ENCODE measurements around the gene TBX21. TPM values are rescaled to one million over a fixed set of nuclear protein-coding genes. Genes with fewer than 3 reads are reported as not detected.

TBX21 gene
- total RNA-seq, 1 experiment from 2014 or later, result 0.20 TPM

GRCh38 chr17:47774987-47775580, 42.0 kb downstream of the TBX21 start:
- POLR2A ChIA-PET, result no interaction called here
- Histone ChIP-seq H4K20me1 (ENCODE audit: insufficient read depth) (no peaks in the 10 kb centered on the region), H3K27ac (ENCODE audit: low read depth, low read length) (no peak overlapping the region), H2AFZ (ENCODE audit: low read depth, low read length, poor library complexity, severe bottlenecking) (no peak overlapping the region), H3K4me2 (ENCODE audit: low read length) (no peak overlapping the region), H3K9me2 (ENCODE audit: insufficient read depth) (no peaks in the 10 kb centered on the region), H3K79me2 (ENCODE audit: insufficient read depth, low read length) (no peaks in the 10 kb centered on the region), H3K4me3 (replicated peaks in 1 of 2; ENCODE audit: low read depth in 1 of 2, low read length in 2 of 2) (no peak overlapping the region), H3K27me3 (ENCODE audit: insufficient read depth, low read length) (peaks cover 16% of the 10 kb centered on the region; the same call in 1 of the 2 replicates), H3K4me1 (ENCODE audit: control insufficient read depth in 1 of 2, insufficient read depth in 2 of 2, low read length in 2 of 2) (no peaks in the 10 kb centered on the region), H3K9ac (ENCODE audit: low read length) (no peak overlapping the region), H3K9me3 (ENCODE audit: control insufficient read depth in 1 of 2, insufficient read depth in 1 of 2, low read depth in 1 of 2, low read length in 2 of 2) (peaks cover 8 to 10% of the 10 kb centered on the region in 2 experiments; a peak in 1 of 4 replicates), H3K36me3 (ENCODE audit: control insufficient read depth in 1 of 2, insufficient read depth in 2 of 2, low read length in 2 of 2) (no peaks in the 10 kb centered on the region)
- no TSS peak for BruUV-seq (replicated peaks)
- intact Hi-C loops (cut with micrococcal nuclease), result no loop called here
- RAD21 ChIA-PET (ENCODE audit: low non-redundant PET in 1 of 2, low total read pairs in 2 of 2, uncharacterized antibody in 2 of 2, unreplicated experiment in 2 of 2), result no interaction called here
- TF ChIP-seq REST (IDR thresholded peaks at IDR 0.05; ENCODE audit: low read depth) (no peak), ZFX (IDR thresholded peaks at IDR 0.05) (no peak), EZH2 (IDR thresholded peaks at IDR 0.05) (no peak), ZBTB33 (IDR thresholded peaks at IDR 0.05; ENCODE audit: extremely low read depth, insufficient replicate concordance, low read length) (no peak), POLR2AphosphoS5 (IDR thresholded peaks at IDR 0.05; ENCODE audit: low read depth, low read length) (no peak), EGR1 (IDR thresholded peaks at IDR 0.05; ENCODE audit: low read depth) (no peak), MAX (IDR thresholded peaks at IDR 0.05) (no peak), EZH2phosphoT487 (IDR thresholded peaks at IDR 0.05; ENCODE audit: borderline replicate concordance) (no peak), CEBPB (IDR thresholded peaks at IDR 0.05; ENCODE audit: low read depth) (no peak), SP1 (IDR thresholded peaks at IDR 0.05; ENCODE audit: low read depth) (no peak), SIN3A (IDR thresholded peaks at IDR 0.05; ENCODE audit: low read depth) (no peak)
- CTCF ChIA-PET, result interaction anchor here (1.0 to 1.1 kb wide), 2 partner anchors 10 to 120 kb away, joined by 3 to 4 read pairs; partner anchors contain the start of gene SP2
- DNase-seq (ENCODE audit: low read depth, low spot score) (no peak), ATAC-seq (no peak)
